BJ (cell line): ENCODE results near the gene MACROD1. TPM values are rescaled to one million over a fixed set of nuclear protein-coding genes. Genes with fewer than 3 reads are reported as not detected.

Experiments
- CTCF ChIA-PET: fragments of 350-600 bp; formaldehyde crosslinking; extraction: SDS; loops from one replicate; lab custom pipeline; 2021; ENCODE audit warnings: antibody characterized with exemption, inconsistent platforms; lab: Yijun Ruan, JAX
- POLR2A ChIA-PET: fragments of 300-600 bp; sonication (Branson Sonifier 250); formaldehyde crosslinking; extraction: SDS; loops from one replicate; lab custom pipeline; 2021; ENCODE audit warnings: antibody characterized with exemption; lab: Charles Lee
- DNase-seq: peaks from one replicate; pipeline ENCODE4 v3.0.0-alpha.2; 2011; ENCODE audit warnings: low read depth
- H3K27me3 ChIP-seq: 2 replicates; pipeline ENCODE4 v1.6.0; 2011; ENCODE audit warnings: low read length; ENCODE audit not compliant: control insufficient read depth, insufficient read depth
- H3K36me3 ChIP-seq: 2 replicates; pipeline ENCODE4 v1.5.1; 2011; ENCODE audit warnings: low read length; ENCODE audit not compliant: control insufficient read depth, insufficient read depth
- H3K4me3 ChIP-seq: 2 replicates; pipeline ENCODE4 v1.5.1; 2011; ENCODE audit warnings: low read depth, mild to moderate bottlenecking, control low read depth, low read length
- polyA plus RNA-seq: library from polyadenylated mRNA; depleted of rRNA; stranded (reverse); fragments of >200 nt; gene quantifications from 2 replicates; pipeline ENCODE4 v1.2.3, GENCODE V29; 2011
- TF ChIP-seq, protein P1 (sequence below): IDR thresholded peaks from 2 replicates; pipeline ENCODE4 v1.5.1; 2011; ENCODE audit warnings: low read depth, mild to moderate bottlenecking, control low read depth, inconsistent platforms, low read length, moderate library complexity; ENCODE audit not compliant: insufficient read depth

Gene MACROD1
- polyA plus RNA-seq, 1 experiment: 12.4 TPM

DNA sequence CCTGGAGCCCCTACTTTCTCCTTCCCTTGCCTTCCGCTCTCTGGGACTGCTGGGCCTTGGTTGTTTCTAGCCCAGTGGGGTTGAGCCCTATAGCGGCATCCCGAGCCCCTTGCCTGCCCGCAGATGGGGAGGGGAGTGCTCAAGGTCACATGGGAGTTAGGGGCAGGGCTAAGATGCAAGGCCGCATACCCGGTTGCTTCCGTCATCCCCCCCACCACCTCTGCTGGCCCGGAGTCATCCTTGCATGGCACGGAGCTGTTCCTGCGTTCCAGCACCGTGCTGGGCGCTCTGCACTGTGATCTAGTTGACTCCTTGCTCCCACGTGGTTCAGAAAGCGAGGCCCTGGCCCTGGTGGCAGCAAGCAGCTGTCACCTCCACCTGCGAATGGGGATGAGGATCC, 112.2 kb downstream of the MACROD1 start:
- Histone ChIP-seq H3K27me3 (no peaks in the 10 kb centered on the region), H3K36me3 (no peaks in the 10 kb centered on the region), H3K4me3 (no peak overlapping the region)
- POLR2A ChIA-PET: no interaction called here
- CTCF ChIA-PET: no interaction called here
- DNase-seq: no peak
- TF ChIP-seq, protein P1, sequence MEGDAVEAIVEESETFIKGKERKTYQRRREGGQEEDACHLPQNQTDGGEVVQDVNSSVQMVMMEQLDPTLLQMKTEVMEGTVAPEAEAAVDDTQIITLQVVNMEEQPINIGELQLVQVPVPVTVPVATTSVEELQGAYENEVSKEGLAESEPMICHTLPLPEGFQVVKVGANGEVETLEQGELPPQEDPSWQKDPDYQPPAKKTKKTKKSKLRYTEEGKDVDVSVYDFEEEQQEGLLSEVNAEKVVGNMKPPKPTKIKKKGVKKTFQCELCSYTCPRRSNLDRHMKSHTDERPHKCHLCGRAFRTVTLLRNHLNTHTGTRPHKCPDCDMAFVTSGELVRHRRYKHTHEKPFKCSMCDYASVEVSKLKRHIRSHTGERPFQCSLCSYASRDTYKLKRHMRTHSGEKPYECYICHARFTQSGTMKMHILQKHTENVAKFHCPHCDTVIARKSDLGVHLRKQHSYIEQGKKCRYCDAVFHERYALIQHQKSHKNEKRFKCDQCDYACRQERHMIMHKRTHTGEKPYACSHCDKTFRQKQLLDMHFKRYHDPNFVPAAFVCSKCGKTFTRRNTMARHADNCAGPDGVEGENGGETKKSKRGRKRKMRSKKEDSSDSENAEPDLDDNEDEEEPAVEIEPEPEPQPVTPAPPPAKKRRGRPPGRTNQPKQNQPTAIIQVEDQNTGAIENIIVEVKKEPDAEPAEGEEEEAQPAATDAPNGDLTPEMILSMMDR: no peak

DNA sequence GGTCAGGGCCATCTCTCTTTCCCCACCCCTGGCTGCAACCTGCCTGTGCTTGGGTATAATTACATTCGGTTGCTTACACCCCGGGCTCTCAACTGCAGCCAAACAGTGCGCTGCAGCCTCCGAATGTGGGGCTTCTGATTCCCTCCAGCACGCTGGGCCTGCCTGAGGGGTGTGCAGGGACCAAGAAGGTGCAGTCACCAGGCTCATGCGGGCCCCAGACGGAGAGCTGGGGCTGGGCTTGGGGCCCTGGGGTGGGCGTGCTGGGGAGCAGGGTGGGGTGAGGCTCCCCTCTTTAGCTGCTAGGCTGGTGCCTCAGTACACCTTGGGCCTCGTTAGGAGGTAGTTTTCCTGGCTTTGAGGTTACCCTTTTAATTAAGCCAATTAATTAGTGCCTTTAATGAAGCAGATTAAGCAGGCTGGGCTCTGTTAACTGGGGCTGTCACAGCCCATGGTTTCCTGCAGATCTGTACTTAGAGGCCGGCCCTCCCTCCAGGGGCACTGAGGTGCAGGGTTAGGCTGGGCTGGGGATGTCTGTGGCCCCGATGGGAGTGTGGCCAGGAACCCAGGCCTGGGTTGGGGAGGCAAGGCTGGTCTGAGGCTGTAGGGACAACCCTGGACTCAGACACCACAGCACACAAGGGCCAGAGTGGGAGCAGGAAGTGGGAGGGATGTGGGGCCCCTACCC, 112.8 kb downstream of the MACROD1 start:
- POLR2A ChIA-PET: no interaction called here
- no peaks in the 10 kb centered on the region for H3K27me3 ChIP-seq
- TF ChIP-seq, protein P1: no peak
- CTCF ChIA-PET: no interaction called here
- H3K4me3 ChIP-seq: no peak overlapping the region
- H3K36me3 ChIP-seq: no peaks in the 10 kb centered on the region
- no peak for DNase-seq

DNA sequence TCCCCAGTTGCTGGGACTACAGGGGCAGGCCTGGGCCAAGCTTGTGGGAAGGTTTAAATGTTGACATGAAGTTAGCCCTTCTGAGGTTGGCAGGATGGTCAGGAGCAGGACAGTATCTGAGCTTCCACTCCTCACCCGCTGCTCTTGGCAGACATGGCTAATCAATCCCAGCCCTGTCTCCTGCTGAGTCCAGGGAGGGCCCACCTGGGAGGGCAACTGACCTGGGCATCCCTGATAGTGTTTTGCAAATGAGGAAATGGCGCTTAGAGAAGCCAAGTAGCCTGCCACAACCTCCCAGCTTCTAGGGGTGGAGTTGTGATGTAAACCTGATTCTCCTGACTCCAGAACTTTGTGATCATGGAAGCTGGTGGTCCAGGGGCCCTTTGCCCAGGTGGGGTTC, 113.5 kb downstream of the MACROD1 start:
- H3K27me3 ChIP-seq: no peaks in the 10 kb centered on the region
- H3K4me3 ChIP-seq: no peak overlapping the region
- ChIA-PET CTCF (no interaction called here), POLR2A (no interaction called here)
- TF ChIP-seq, protein P1: no peak
- no peak for DNase-seq
- H3K36me3 ChIP-seq: no peaks in the 10 kb centered on the region

DNA sequence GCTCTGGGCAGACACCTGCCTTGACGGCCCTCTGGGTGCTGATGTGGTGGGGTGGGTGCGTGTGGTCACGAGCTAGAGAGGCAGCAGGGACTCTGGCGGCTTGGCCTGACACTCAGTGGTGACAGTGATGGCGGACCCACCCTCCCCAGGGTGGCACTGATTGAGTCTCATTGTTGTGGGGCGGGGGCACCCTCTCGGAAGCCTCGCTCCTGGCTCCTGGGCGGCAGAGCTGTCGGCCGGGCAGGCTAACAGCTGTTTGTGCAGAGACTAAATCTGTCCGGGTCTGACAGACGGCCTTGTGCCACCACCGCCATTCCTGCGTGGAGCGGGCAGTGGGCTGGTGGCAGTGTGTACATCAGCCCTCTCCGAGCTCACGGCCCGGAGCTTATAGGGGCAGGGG, 114.6 kb downstream of the MACROD1 start:
- no peak overlapping the region for H3K4me3 ChIP-seq
- no peak for DNase-seq
- no peaks in the 10 kb centered on the region for H3K36me3 ChIP-seq
- H3K27me3 ChIP-seq: no peaks in the 10 kb centered on the region
- ChIA-PET POLR2A (no interaction called here), CTCF (no interaction called here)
- TF ChIP-seq, protein P1: no peak

DNA sequence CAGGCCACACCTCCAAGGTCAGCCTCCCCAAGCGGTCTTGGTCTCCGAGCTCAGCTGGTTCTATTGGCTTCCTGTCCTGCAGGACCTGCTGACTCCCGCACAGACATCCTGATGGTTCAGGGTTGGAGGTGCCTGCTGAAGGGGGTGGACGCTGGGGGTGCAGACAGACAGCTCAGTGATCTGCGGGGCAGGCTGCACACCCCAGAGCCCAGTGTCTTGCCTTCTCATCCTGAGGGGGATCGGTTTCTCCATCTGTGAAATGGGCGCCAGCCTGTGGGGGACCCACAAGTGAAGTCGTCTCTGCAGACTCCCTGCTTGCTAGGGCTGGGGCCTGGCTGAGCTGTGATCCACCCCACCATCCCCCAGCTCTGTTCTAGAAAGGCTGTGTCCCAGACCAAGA, 116.4 kb downstream of the MACROD1 start:
- ChIA-PET POLR2A (no interaction called here), CTCF (no interaction called here)
- Histone ChIP-seq H3K4me3 (no peak overlapping the region), H3K36me3 (no peaks in the 10 kb centered on the region), H3K27me3 (no peaks in the 10 kb centered on the region)
- no peak for DNase-seq
- TF ChIP-seq, protein P1: no peak
